Neural crest cell (in vitro differentiated cells): ENCODE data around the gene MET. TPM values are rescaled to one million over a fixed set of nuclear protein-coding genes. Genes with fewer than 3 reads are reported as not detected.

ENCODE experiments used
- DNase-seq: peaks from one replicate; pipeline ENCODE4 v3.0.0; 2021; ENCODE audit warnings: low read depth, mixed read lengths, low spot score
- H3K27ac Mint-ChIP-seq: one replicate; pipeline ENCODE4 v1.8.0; 2021; ENCODE audit warnings: mild to moderate bottlenecking, mixed read lengths; ENCODE audit not compliant: unreplicated experiment
- H3K27me3 Mint-ChIP-seq: 2 replicates; pipeline ENCODE4 v1.8.0; 2021; ENCODE audit warnings: low read depth, mild to moderate bottlenecking, mixed read lengths
- H3K36me3 Mint-ChIP-seq: 2 replicates; pipeline ENCODE4 v1.8.0; 2021; ENCODE audit warnings: low read depth, mild to moderate bottlenecking, mixed read lengths
- H3K4me1 Mint-ChIP-seq: 2 replicates; pipeline ENCODE4 v1.8.0; 2021; ENCODE audit warnings: mixed read lengths
- H3K4me3 Mint-ChIP-seq: one replicate; pipeline ENCODE4 v1.8.0; 2021; ENCODE audit warnings: mild to moderate bottlenecking, mixed read lengths
- H3K9me3 Mint-ChIP-seq: 2 replicates; pipeline ENCODE4 v1.8.0; 2021; ENCODE audit warnings: mixed read lengths
- total RNA-seq: library from RNA; stranded (reverse); gene quantifications from 2 replicates; pipeline ENCODE4 v1.2.1, GENCODE V29; 2021
- TF ChIP-seq, protein P1 (sequence below): fragments of 200-600 bp; sonication (generic); conservative IDR thresholded peaks from 2 replicates; pipeline ENCODE4 v1.5.0; 2021; ENCODE audit warnings: antibody characterized with exemption, mild to moderate bottlenecking

Gene MET
- total RNA-seq, 1 donor from 2014 or later = 4.0 TPM

DNA sequence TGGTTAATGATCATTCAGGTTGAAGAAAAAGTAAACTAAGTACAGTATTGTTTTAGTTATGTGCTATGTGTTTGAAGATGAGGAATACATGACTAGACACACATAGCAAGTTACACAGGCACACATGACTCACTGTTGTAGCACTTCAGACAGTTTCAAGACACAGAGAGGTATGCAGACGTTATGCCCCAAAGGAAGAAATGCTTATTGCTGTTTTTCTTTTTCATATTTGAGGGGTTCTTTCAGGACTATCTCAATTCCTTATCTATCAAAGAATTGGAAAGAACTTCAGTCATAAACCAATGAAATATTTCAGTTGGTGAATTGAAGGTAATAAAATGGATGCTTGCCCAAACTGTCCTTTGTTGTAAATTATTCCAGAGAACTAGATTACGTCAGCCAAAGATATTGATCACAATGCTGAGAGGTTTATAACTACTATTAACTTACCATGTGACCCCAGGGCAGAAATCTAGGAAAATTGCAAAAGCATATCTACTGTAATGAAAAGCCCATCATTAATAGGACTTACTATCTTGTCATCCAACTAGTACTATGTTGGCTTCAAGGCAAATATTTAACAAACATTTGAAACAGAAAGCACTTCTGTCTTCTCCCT, 129.2 kb downstream of the MET start:
- TF ChIP-seq, protein P1, sequence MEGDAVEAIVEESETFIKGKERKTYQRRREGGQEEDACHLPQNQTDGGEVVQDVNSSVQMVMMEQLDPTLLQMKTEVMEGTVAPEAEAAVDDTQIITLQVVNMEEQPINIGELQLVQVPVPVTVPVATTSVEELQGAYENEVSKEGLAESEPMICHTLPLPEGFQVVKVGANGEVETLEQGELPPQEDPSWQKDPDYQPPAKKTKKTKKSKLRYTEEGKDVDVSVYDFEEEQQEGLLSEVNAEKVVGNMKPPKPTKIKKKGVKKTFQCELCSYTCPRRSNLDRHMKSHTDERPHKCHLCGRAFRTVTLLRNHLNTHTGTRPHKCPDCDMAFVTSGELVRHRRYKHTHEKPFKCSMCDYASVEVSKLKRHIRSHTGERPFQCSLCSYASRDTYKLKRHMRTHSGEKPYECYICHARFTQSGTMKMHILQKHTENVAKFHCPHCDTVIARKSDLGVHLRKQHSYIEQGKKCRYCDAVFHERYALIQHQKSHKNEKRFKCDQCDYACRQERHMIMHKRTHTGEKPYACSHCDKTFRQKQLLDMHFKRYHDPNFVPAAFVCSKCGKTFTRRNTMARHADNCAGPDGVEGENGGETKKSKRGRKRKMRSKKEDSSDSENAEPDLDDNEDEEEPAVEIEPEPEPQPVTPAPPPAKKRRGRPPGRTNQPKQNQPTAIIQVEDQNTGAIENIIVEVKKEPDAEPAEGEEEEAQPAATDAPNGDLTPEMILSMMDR = no peak
- no peaks in the 10 kb centered on the region for H3K27me3 Mint-ChIP-seq
- no peak overlapping the region for H3K4me3 Mint-ChIP-seq
- peaks cover 15% of the 10 kb centered on the region for H3K4me1 Mint-ChIP-seq
- no peak overlapping the region for H3K27ac Mint-ChIP-seq
- no peaks in the 10 kb centered on the region for H3K9me3 Mint-ChIP-seq
- DNase-seq = no peak
- no peaks in the 10 kb centered on the region for H3K36me3 Mint-ChIP-seq

DNA sequence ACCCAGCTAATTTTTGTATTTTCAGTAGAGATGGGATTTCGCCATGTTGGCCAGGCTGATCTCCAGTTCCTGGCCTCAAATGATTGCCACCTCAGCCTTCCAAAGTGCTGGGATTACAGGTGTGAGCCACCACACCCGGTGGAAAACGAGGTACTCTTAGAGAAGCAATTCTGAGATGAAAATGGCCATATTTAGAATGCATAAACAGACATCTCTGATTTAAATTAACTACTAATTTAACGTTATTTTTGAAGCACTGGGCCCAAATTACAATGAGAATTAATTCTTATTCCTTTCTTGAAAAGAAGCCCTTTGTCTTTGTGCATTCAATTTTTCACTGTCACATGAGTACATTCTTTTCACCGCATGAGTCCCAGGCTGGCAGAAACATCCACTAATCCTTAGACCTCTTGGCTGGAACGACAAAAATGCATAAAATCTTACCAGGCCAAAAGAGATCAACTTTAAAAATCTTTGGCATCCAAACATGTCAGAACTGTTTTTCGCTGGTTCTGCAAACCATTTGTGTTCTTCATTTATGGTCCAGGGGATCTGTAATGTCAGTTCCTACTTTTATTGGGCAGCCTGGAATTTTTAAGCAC, 130.2 kb downstream of the MET start:
- H3K9me3 Mint-ChIP-seq = no peaks in the 10 kb centered on the region
- no peak for DNase-seq
- H3K4me3 Mint-ChIP-seq = no peak overlapping the region
- H3K4me1 Mint-ChIP-seq = peaks cover 15% of the 10 kb centered on the region
- TF ChIP-seq, protein P1 = no peak
- H3K36me3 Mint-ChIP-seq = no peaks in the 10 kb centered on the region
- no peaks in the 10 kb centered on the region for H3K27me3 Mint-ChIP-seq
- H3K27ac Mint-ChIP-seq = no peak overlapping the region

DNA sequence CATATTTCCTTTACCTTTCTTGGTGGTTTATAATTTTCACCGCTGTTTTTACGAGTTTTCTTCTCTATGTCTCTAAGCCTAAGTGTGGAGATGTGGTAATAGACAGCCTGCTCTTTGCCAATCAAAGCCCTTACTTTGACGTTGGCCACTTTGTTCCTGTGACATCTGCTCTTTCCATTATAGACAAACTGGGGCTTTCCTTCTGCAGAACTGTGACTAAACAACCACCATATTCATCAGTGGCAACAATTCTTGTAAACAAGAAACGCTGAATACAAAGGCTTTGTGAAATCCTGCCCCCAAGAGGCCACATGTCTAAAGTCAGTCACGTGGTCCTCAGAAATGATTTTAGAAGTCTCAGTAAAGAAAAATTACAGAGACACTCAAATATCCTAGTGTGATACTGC, 130.8 kb downstream of the MET start:
- no peak overlapping the region for H3K27ac Mint-ChIP-seq
- DNase-seq = peak; percentile 4
- TF ChIP-seq, protein P1 = peak; percentile 66
- no peaks in the 10 kb centered on the region for H3K9me3 Mint-ChIP-seq
- no peaks in the 10 kb centered on the region for H3K27me3 Mint-ChIP-seq
- no peaks in the 10 kb centered on the region for H3K36me3 Mint-ChIP-seq
- no peak overlapping the region for H3K4me3 Mint-ChIP-seq
- peaks cover 15% of the 10 kb centered on the region for H3K4me1 Mint-ChIP-seq

DNA sequence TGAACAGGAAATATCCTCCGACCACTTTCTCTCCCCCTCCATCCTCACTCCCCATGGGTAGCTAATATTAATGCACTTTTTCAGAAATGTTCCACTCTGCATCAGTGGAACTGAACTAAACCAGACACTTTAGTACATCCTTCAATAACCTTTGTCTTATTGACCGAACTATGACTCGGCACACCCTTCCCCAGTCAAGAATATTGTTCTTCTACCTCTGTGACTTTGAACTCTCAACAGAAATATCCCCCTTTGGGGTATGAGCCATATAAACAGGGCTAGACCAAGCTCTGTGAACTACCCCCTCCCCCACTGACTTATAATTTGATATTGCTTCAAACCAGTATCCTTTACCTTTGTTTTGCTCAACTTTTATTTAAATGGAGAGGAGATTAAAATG, 132.5 kb downstream of the MET start:
- TF ChIP-seq, protein P1 = no peak
- Mint-ChIP-seq H3K36me3 (no peaks in the 10 kb centered on the region), H3K27ac (no peak overlapping the region)

DNA sequence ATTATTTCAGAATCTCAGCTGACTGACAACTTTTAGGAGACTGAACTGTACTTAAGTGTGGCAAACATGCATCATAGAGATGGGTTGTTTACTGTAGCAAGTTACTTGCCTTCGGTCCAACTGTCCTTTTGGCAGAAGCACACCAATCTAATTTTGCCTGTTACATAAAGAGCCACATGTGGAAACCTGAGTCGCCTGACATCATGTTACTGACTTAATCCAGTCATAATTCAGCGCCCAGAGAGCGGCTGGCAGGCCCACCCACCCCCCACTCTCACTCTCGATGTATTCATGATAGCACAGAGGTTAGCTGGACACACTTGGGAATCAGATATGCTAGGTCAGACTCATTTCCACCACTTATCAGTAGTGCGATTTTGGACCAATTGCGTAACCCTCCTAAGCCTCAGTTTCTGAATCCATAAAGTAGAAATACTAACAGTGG, 133.1 kb downstream of the MET start:
- no peaks in the 10 kb centered on the region for H3K27me3 Mint-ChIP-seq
- H3K4me3 Mint-ChIP-seq = no peak overlapping the region
- H3K4me1 Mint-ChIP-seq = peaks cover 15% of the 10 kb centered on the region
- TF ChIP-seq, protein P1 = no peak
- no peaks in the 10 kb centered on the region for H3K9me3 Mint-ChIP-seq
- no peak overlapping the region for H3K27ac Mint-ChIP-seq
- H3K36me3 Mint-ChIP-seq = no peaks in the 10 kb centered on the region
- no peak for DNase-seq

More for the DNA sequence above, 132.5 kb downstream of the MET start:
- H3K9me3 Mint-ChIP-seq = no peaks in the 10 kb centered on the region
- H3K4me3 Mint-ChIP-seq = no peak overlapping the region
- peaks cover 15% of the 10 kb centered on the region for H3K4me1 Mint-ChIP-seq
- no peak for DNase-seq
- no peaks in the 10 kb centered on the region for H3K27me3 Mint-ChIP-seq
